Hepatocyte (in vitro differentiated cells): ENCODE measurements around the gene ITGB3. TPM values are rescaled to one million over a fixed set of nuclear protein-coding genes. Genes with fewer than 3 reads are reported as not detected.

Source experiments
- DNase-seq: peaks from one replicate; pipeline ENCODE4 v3.0.0-alpha.2; 2016; ENCODE audit warnings: low spot score
- H2AFZ ChIP-seq: fragments of 200-600 bp; sonication (generic); 2 replicates; pipeline ENCODE4 v1.6.0; 2016; ENCODE audit warnings: antibody characterized with exemption, mild to moderate bottlenecking
- H3K27ac ChIP-seq: fragments of 200-600 bp; sonication (generic); 2 replicates; pipeline ENCODE4 v1.5.1; 2016; ENCODE audit warnings: mild to moderate bottlenecking
- H3K27me3 ChIP-seq: fragments of 200-600 bp; sonication (generic); 2 replicates; pipeline ENCODE4 v1.6.1; 2016
- H3K36me3 ChIP-seq: fragments of 200-600 bp; sonication (generic); replicated peaks from 2 replicates; pipeline ENCODE4 v1.5.1; 2016; ENCODE audit warnings: low read depth; ENCODE audit not compliant: insufficient read depth
- H3K4me1 ChIP-seq: fragments of 200-600 bp; sonication (generic); 2 replicates; pipeline ENCODE4 v1.5.1; 2016; ENCODE audit warnings: mild to moderate bottlenecking, moderate library complexity; ENCODE audit not compliant: insufficient read depth
- H3K4me2 ChIP-seq: fragments of 200-600 bp; sonication (generic); 2 replicates; pipeline ENCODE4 v1.6.0; 2016
- H3K4me3 ChIP-seq: fragments of 200-600 bp; sonication (generic); 2 replicates; pipeline ENCODE4 v1.5.1; 2016; ENCODE audit warnings: mild to moderate bottlenecking
- H3K79me2 ChIP-seq: fragments of 200-600 bp; sonication (generic); 2 replicates; pipeline ENCODE4 v1.6.0; 2017; ENCODE audit warnings: mild to moderate bottlenecking
- H3K9me2 ChIP-seq: fragments of 200-600 bp; sonication (generic); replicated peaks from 2 replicates; pipeline ENCODE4 v1.6.0; 2017; ENCODE audit warnings: mild to moderate bottlenecking; ENCODE audit not compliant: insufficient read depth
- H3K9me3 ChIP-seq: fragments of 200-600 bp; sonication (generic); 2 replicates; pipeline ENCODE4 v1.5.1; 2016; ENCODE audit warnings: low read depth, mild to moderate bottlenecking
- H4K20me1 ChIP-seq: fragments of 200-600 bp; sonication (generic); 2 replicates; pipeline ENCODE4 v1.6.0; 2016; ENCODE audit warnings: mild to moderate bottlenecking; ENCODE audit not compliant: insufficient read depth, poor library complexity, severe bottlenecking
- CTCF ChIP-seq: fragments of 200-600 bp; sonication (generic); IDR thresholded peaks from 2 replicates; pipeline ENCODE4 v1.5.1; 2016; ENCODE audit warnings: antibody characterized with exemption, mild to moderate bottlenecking; ENCODE audit not compliant: poor library complexity
- EZH2 ChIP-seq: fragments of 200-600 bp; sonication (generic); IDR thresholded peaks from 2 replicates; pipeline ENCODE4 v1.6.1; 2016; ENCODE audit warnings: antibody characterized with exemption, mild to moderate bottlenecking, borderline replicate concordance
- EZH2phosphoT487 ChIP-seq: fragments of 200-600 bp; sonication (generic); IDR thresholded peaks from one replicate; pipeline ENCODE4 v1.6.1; 2018; ENCODE audit warnings: antibody characterized with exemption, mild to moderate bottlenecking, low read depth, moderate library complexity; ENCODE audit not compliant: unreplicated experiment, severe bottlenecking
- WGBS: methylation state at CpG from one replicate; pipeline ENCODE4 v1.1.6; 2016; ENCODE audit warnings: low lambda C conversion rate; ENCODE audit errors: missing lambda C conversion rate; 5-methylcytosine and 5-hydroxymethylcytosine counted together
- polyA plus RNA-seq: library from polyadenylated mRNA; unstranded; fragments of >200 nt; fragmentation: Nextera tagmentation; extraction: Ambion mirVana; gene quantifications from 2 replicates; pipeline ENCODE4 v1.2.1, GENCODE V29; 2016
- total RNA-seq: library from RNA; depleted of rRNA; stranded (reverse); fragments of >200 nt; gene quantifications from 2 replicates; pipeline ENCODE4 v1.2.3, GENCODE V29; 2014

ITGB3 gene
- total and polyA plus RNA-seq, 2 experiments from 2014 or later, result 0.66 to 1.4 TPM

- TF ChIP-seq EZH2phosphoT487 (no peak), EZH2 (no peak), CTCF (no peak)
- Histone ChIP-seq H3K4me2 (no peak overlapping the region), H3K79me2 (no peaks in the 10 kb centered on the region), H4K20me1 (no peaks in the 10 kb centered on the region), H3K27ac (no peak overlapping the region), H3K4me3 (no peak overlapping the region), H3K27me3 (no peaks in the 10 kb centered on the region), H3K9me2 (no peaks in the 10 kb centered on the region), H3K36me3 (no peaks in the 10 kb centered on the region), H3K9me3 (no peaks in the 10 kb centered on the region), H3K4me1 (peaks cover 16% of the 10 kb centered on the region), H2AFZ (no peak overlapping the region)
- WGBS, result 92% methylated on average over 9 of the region's 9 CpGs
- no peak for DNase-seq
These were observed 9.7 kb upstream of the ITGB3 start for GRCh38 chr17:47243737-47244598.

GRCh38 chr17:47244697-47245096 is 8.9 kb upstream of the ITGB3 start:
- Histone ChIP-seq H3K9me2 (no peaks in the 10 kb centered on the region), H3K36me3 (no peaks in the 10 kb centered on the region), H3K9me3 (no peaks in the 10 kb centered on the region), H3K79me2 (no peaks in the 10 kb centered on the region), H2AFZ (no peak overlapping the region), H4K20me1 (no peaks in the 10 kb centered on the region), H3K4me1 (peaks cover 9% of the 10 kb centered on the region), H3K27ac (no peak overlapping the region), H3K27me3 (no peaks in the 10 kb centered on the region), H3K4me3 (no peak overlapping the region), H3K4me2 (no peak overlapping the region)
- no peak for DNase-seq
- TF ChIP-seq CTCF (no peak), EZH2 (no peak), EZH2phosphoT487 (no peak)
- 88% methylated on average over 2 of the region's 2 CpGs for WGBS

- Histone ChIP-seq H3K27me3 (no peaks in the 10 kb centered on the region), H3K4me3 (no peak overlapping the region), H2AFZ (no peak overlapping the region), H3K4me1 (no peaks in the 10 kb centered on the region), H3K36me3 (no peaks in the 10 kb centered on the region), H3K27ac (no peak overlapping the region), H3K79me2 (no peaks in the 10 kb centered on the region), H4K20me1 (no peaks in the 10 kb centered on the region), H3K4me2 (no peak overlapping the region), H3K9me3 (no peaks in the 10 kb centered on the region), H3K9me2 (no peaks in the 10 kb centered on the region)
- TF ChIP-seq EZH2phosphoT487 (no peak), CTCF (no peak)
- 80% methylated on average over 2 of the region's 2 CpGs for WGBS
- no peak for DNase-seq
These were observed 7.5 kb upstream of the ITGB3 start for GRCh38 chr17:47246120-47246519.
